Activated CD4-positive, alpha-beta T cell treated with anti-CD3 and anti-CD28 coated beads, Interleukin-2, amount 10 ng/mL, durations not matched to agents 24 days and 14 days (primary cell): ENCODE results near the gene MORN4. TPM values are rescaled to one million over a fixed set of nuclear protein-coding genes. Genes with fewer than 3 reads are reported as not detected.
"Not testable (repeated sequence)": the region's sequence is repeated elsewhere in the genome, so short reads cannot be mapped to it uniquely, and the experiment has no call there.

Source experiments
- DNase-seq: peaks from one replicate; pipeline ENCODE4 v3.0.0; 2022
- H3K27ac Mint-ChIP-seq: one replicate; pipeline ENCODE4 v1.8.0; 2022; ENCODE audit warnings: mild to moderate bottlenecking, mixed read lengths
- H3K27me3 Mint-ChIP-seq: one replicate; pipeline ENCODE4 v1.8.0; 2022; ENCODE audit warnings: mixed read lengths
- H3K36me3 Mint-ChIP-seq: one replicate; pipeline ENCODE4 v1.8.0; 2022; ENCODE audit warnings: low read depth, mild to moderate bottlenecking, mixed read lengths
- H3K4me1 Mint-ChIP-seq: one replicate; pipeline ENCODE4 v1.8.0; 2021; ENCODE audit warnings: mixed read lengths
- H3K4me3 Mint-ChIP-seq: one replicate; pipeline ENCODE4 v1.8.0; 2022; ENCODE audit warnings: mild to moderate bottlenecking, moderate library complexity, mixed read lengths
- H3K9me3 Mint-ChIP-seq: one replicate; pipeline ENCODE4 v1.8.0; 2021; ENCODE audit warnings: mixed read lengths
- intact Hi-C: fragments of 100-400 bp; cut with micrococcal nuclease; formaldehyde crosslinking; loops from one replicate; pipeline ENCODE4 v1.15.1; 2023
- total RNA-seq: library from RNA; stranded (reverse); gene quantifications from 2 replicates; pipeline ENCODE4 v1.2.3, GENCODE V29; 2022

MORN4 gene
- total RNA-seq, 1 donor from 2014 or later, result 2.4 TPM

DNA sequence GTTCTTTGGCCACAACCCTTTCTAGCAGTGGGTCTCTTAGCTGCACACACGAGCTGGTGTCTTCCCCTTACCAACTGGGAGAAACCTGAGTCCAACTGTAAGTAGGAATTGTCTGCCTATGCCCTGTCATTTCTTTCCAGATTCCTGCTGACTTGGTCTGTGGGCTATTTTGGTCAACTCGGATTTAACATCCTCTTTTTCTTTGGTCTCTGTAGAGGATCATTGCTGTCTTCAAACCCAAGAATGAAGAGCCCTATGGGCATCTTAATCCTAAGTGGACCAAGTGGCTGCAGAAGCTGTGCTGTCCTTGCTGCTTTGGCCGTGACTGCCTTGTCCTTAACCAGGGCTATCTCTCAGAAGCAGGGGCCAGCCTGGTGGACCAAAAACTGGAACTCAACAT is 17.4 kb upstream of the MORN4 start:
- intact Hi-C loops, result no loop called here
- H3K4me1 Mint-ChIP-seq, result peaks cover 18% of the 10 kb centered on the region
- peaks cover 27% of the 10 kb centered on the region for H3K36me3 Mint-ChIP-seq
- H3K9me3 Mint-ChIP-seq, result no peaks in the 10 kb centered on the region
- H3K27ac Mint-ChIP-seq, result no peak overlapping the region
- no peak overlapping the region for H3K4me3 Mint-ChIP-seq
- no peak for DNase-seq
- no peaks in the 10 kb centered on the region for H3K27me3 Mint-ChIP-seq

DNA sequence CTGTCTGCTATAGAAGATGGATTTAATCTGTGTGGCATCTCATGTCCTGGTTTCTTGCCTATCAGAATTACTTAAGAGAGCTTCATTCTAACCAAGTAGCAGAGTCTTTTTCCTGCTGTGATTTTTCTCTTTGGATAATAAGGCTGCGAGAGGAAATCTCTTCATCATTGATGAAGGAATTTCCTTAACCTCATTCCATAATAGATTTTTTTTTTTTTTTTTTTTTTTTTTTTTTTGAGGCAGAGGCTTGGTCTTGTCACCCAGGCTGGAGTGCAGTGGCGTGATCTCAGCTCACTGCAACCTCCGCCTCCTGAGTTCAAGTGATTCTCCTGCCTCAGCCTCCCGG is 16.1 kb upstream of the MORN4 start:
- H3K4me1 Mint-ChIP-seq, result peaks cover 19% of the 10 kb centered on the region
- H3K9me3 Mint-ChIP-seq, H3K27me3 Mint-ChIP-seq, DNase-seq: not testable (repeated sequence)
- H3K27ac Mint-ChIP-seq, result peak overlapping the region; percentile 64
- H3K4me3 Mint-ChIP-seq, result peak overlapping the region; percentile 35
- peaks cover 35% of the 10 kb centered on the region for H3K36me3 Mint-ChIP-seq
- intact Hi-C loops, result loop anchor here (1.0 to 10.0 kb wide), 2 partner anchors 9 to 1065 kb away; partner anchors contain the start of genes PI4K2A and TM9SF3

DNA sequence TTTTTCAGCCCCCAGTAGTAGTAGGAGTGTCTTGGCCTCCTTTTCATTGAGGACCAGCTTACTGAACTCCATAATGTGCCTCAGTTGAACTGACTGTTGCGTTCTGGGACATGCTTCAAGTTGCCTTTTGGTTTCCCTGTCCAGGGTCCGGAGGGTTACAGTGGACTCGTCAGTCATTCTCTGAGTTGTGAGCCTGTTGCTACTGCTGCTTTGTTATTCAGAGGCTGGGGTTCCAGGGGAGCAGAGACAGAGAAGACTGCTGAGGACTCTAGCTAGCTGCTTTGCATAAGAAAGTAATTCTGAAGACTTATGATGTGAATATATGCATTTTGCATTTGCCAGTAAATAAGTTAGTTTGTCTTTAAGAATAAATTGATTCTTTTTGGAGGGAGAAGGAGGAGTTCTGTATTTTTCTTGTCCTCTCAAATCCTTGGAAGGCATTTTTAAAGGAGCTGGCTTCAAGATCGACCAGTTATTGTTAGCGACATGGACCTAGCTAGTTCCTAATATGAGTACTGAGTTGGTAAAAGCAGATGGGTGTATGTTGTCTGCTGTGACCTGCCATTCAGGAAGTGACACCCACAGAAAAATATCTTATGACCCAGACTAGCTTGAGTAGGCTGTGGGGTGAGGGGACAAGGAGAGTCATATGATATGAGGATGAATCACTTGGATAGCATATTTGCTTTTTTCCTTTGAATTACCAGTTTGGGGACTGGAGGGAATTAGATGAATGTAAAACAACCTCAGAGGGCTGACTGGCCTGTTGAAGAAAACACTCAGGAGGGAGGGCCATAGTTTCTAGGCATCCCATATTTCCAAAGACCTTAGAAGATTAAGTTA is 15.5 kb upstream of the MORN4 start:
- DNase-seq, result peak; percentile 74
- no peaks in the 10 kb centered on the region for H3K27me3 Mint-ChIP-seq
- peak overlapping the region; percentile 35 for H3K4me3 Mint-ChIP-seq
- H3K27ac Mint-ChIP-seq, result peak overlapping the region; percentile 64
- peaks cover 33% of the 10 kb centered on the region for H3K36me3 Mint-ChIP-seq
- H3K4me1 Mint-ChIP-seq, result peaks cover 19% of the 10 kb centered on the region
- H3K9me3 Mint-ChIP-seq, result no peaks in the 10 kb centered on the region
- intact Hi-C loops, result loop anchor here (1.0 to 10.0 kb wide), 2 partner anchors 8 to 1064 kb away; partner anchors contain the start of genes PI4K2A and TM9SF3

DNA sequence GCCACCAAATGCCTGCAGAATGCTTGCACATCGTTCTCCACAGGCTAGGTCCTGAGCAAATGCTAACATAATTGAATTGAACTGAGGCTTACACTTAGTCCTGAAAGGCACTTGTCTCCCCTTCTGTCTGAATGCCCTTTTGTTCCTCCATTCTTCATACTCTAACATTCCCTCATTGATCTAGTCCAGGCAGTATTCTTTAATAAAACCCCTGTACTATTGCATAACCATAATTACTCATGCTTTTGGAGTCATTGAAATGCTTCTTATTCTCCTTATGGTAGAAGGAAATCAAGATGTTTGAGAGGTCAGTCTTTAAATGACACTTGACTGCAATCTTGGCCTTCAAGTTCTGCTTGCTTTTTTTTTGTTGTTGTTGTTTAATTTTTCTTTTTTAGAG is 14.3 kb upstream of the MORN4 start:
- peak overlapping the region; percentile 46 for H3K27ac Mint-ChIP-seq
- H3K9me3 Mint-ChIP-seq, result no peaks in the 10 kb centered on the region
- H3K36me3 Mint-ChIP-seq, result peaks cover 28% of the 10 kb centered on the region
- no peaks in the 10 kb centered on the region for H3K27me3 Mint-ChIP-seq
- no peak overlapping the region for H3K4me3 Mint-ChIP-seq
- DNase-seq, result no peak
- intact Hi-C loops, result loop anchor here (10.0 kb wide), 1 partner anchor 1063 kb away; the partner anchor contains the start of gene TM9SF3
- H3K4me1 Mint-ChIP-seq, result peaks cover 27% of the 10 kb centered on the region

DNA sequence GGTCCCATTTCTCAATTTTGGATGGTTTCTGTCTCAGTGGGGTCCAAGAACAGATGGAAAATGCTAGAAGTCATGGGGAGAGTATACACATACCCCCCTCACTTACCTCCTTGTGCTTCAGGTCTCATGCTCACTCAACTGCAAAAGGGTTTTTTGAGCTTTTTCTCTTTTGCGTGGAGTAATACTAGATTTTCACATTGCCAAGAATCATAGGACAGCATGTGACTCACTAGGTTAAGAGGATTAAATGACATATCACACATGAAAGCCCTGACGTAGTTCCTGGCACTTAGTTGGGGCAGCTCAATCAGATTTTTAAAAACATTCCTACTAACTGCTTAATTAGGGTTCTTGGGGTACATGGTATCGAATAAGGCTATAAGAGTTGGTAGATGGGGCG is 11.6 kb upstream of the MORN4 start:
- no peaks in the 10 kb centered on the region for H3K27me3 Mint-ChIP-seq
- peaks cover 41% of the 10 kb centered on the region for H3K4me1 Mint-ChIP-seq
- no peaks in the 10 kb centered on the region for H3K9me3 Mint-ChIP-seq
- intact Hi-C loops, result loop anchor here (5.0 to 10.0 kb wide), 2 partner anchors 218 to 1060 kb away; partner anchors contain the start of genes PGAM1 and TM9SF3
- H3K4me3 Mint-ChIP-seq, result no peak overlapping the region
- H3K36me3 Mint-ChIP-seq, result peaks cover 30% of the 10 kb centered on the region
- DNase-seq, result no peak
- H3K27ac Mint-ChIP-seq, result no peak overlapping the region

DNA sequence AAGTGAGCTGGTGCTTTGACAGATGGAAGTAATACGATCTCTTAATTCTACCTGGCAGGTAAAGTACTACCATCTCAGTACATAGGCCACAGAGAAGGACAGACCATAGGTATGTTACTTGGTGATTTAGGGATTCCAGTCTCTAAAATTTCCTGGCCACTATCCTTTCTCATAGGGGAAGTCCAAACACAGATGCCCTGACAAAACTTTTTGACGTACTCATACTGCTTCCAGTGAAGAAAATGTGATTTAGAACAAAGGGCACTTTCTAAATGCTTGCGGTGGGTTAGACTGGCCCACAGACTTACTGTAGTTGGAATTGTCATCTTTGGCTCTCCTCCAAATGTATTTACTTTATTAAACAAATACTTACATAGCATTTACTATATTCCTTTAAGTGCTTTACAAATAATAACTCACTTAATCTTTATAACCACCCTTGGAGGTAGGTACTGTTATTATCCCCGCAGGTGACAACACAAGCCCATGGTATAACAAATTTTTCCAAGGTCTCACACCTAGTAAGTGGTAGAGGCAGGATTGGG is 10.2 kb upstream of the MORN4 start:
- DNase-seq, result no peak
- intact Hi-C loops, result loop anchor here (5.0 to 10.0 kb wide), 2 partner anchors 216 to 1059 kb away; partner anchors contain the start of genes PGAM1 and TM9SF3
- peaks cover 25% of the 10 kb centered on the region for H3K36me3 Mint-ChIP-seq
- H3K27me3 Mint-ChIP-seq, result peaks cover 3% of the 10 kb centered on the region
- peaks cover 34% of the 10 kb centered on the region for H3K4me1 Mint-ChIP-seq
- peak overlapping the region; percentile 41 for H3K4me3 Mint-ChIP-seq
- no peaks in the 10 kb centered on the region for H3K9me3 Mint-ChIP-seq
- no peak overlapping the region for H3K27ac Mint-ChIP-seq

DNA sequence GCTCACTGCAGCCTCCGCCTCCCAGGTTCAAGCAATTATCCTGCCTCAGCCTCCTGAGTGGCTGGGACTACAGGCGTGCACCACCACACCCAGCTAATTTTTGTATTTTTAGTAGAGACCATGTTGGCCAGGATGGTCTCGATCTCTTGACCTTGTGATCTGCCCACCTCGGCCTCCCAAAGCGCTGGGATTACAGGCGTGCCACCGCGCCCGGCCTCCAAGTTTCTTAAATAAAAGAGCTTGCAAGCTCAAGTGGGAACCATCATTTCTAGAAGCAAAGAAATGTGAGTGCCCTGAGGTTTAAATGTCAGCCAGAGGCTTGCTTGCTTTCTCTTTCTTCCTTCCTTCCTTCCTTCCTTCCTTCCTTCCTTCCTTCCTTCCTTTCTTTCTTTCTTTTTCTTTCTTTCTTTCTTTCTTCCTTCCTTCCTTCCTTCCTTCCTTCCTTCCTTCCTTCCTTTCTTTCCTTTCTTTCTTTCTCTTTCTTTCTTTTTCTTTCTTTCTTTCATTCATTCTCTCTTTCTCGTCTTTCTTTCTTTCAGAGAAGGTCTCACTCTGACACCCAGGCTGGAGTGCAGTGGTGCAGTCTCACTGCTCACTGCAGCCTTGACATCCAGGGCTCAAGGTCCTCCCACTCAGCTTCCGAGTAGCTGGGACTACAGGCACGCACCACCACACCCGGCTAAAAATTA is 9.3 kb upstream of the MORN4 start:
- H3K4me1 Mint-ChIP-seq, result peaks cover 29% of the 10 kb centered on the region
- intact Hi-C loops, result loop anchor here (5.0 to 10.0 kb wide), 2 partner anchors 215 to 1058 kb away; partner anchors contain the start of genes PGAM1 and TM9SF3
- H3K27me3 Mint-ChIP-seq, DNase-seq, H3K9me3 Mint-ChIP-seq, H3K27ac Mint-ChIP-seq: not testable (repeated sequence)
- H3K4me3 Mint-ChIP-seq, result peak overlapping the region; percentile 95
- H3K36me3 Mint-ChIP-seq, result peaks cover 25% of the 10 kb centered on the region

DNA sequence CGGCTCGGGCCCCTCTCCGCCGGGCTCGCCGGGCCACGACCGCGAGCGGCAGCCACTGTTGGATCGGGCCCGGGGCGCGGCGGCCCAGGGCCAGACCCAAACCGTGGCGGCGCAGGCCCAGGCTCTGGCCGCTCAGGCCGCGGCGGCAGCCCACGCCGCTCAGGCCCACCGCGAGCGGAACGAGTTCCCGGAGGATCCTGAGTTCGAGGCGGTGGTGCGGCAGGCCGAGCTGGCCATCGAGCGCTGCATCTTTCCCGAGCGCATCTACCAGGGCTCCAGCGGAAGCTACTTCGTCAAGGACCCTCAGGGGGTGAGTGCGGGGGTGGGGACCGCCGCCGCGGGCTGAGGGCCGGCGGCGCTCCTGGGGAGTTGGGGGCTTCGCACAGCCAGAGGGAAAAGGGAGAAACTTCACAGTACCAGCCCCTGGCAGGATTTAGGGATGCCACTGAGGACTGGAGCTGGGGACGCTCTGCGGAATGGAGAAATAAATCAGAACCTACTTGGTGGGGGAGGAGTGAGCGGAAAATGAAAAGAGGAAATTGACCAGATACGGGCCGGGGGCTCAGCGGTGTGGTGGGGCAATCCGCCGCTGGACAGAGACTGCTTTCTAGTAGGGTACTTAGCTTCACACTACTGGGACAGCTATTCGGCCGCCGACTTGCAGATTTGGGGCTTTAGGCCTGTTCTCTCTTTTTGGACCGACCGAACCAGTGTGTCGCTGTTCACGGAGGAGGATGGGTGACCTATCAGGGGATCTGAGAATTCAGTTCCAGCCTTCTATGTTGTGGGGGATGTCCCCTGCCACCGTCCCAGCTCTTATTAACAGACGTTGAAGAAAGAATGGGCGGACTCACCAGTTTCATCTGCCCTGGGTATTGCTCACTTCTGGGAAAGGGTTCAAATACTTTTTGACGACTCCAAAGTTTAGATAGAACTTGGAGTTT is 7.8 kb upstream of the MORN4 start:
- H3K9me3 Mint-ChIP-seq, result no peaks in the 10 kb centered on the region
- intact Hi-C loops, result loop anchor here (1.0 to 10.0 kb wide), 6 partner anchors 8 to 1056 kb away; partner anchors contain the start of genes AVPI1, MMS19, PGAM1 and TM9SF3
- peak overlapping the region; percentile 95 for H3K4me3 Mint-ChIP-seq
- peaks cover 3% of the 10 kb centered on the region for H3K27me3 Mint-ChIP-seq
- peaks cover 22% of the 10 kb centered on the region for H3K36me3 Mint-ChIP-seq
- H3K27ac Mint-ChIP-seq, result peak overlapping the region; percentile 83
- H3K4me1 Mint-ChIP-seq, result peaks cover 26% of the 10 kb centered on the region
- peak; percentile 70 for DNase-seq

DNA sequence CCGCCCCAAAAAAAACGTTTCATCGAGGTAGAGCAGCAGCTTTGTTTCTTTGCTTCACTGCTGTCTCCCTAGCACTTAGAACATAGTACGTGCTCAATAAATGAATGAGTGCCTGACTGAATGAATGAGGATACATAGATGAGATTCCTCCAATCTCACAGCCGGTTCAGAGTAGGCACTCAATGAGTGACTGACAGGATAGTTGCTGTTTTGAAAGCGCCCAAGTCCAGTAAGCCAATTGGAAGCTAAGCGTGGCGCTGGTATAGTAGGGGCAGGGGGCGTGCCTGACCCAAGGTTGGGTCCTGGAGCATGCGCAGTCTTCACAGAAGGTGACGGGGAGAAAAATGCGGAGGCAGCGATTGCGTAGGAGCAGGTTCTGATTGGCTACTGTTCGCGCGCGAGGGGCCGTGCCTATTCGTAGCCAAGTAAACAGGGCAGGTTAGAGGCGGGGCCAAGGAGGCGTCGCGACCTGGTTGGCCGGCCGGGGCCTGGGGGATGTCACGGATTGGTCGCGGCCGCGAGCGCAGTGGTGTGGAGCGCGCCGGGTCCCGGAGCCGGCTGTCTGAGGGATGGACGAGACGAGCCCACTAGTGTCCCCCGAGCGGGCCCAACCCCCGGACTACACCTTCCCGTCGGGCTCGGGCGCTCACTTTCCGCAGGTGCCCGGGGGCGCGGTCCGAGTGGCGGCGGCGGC is 7.0 kb upstream of the MORN4 start, which contains the start of gene PI4K2A:
PI4K2A (plus strand) TSS at position 498 of the 694 bp plus-strand sequence; CDS start at position 570, 72 bp downstream.
- peaks cover 23% of the 10 kb centered on the region for H3K4me1 Mint-ChIP-seq
- peak within 1 kb of the TSS; percentile 95 for H3K4me3 Mint-ChIP-seq

DNA sequence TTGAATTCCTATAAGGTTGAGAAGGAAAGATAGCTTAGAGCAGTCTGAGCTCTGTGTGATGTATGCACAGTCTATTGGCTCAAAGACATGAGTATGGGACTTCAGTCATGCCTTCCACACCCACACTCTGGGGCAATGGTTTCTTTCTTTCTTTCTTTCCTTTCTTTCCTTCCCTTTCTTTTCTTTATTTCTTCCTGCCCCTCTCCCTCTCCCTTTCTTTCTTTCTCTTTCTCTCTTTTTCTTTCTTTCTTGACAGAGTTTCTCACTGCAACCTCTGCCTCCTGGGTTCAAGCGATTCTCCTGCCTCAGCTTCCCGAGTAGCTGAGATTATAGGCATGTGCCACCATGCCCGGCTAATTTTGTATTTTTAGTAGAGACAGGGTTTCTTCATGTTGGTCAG is 5.8 kb upstream of the MORN4 start:
- H3K27ac Mint-ChIP-seq, H3K4me3 Mint-ChIP-seq, H3K9me3 Mint-ChIP-seq, intact Hi-C loops, H3K27me3 Mint-ChIP-seq, DNase-seq: not testable (repeated sequence)
- Mint-ChIP-seq H3K36me3 (peaks cover 11% of the 10 kb centered on the region), H3K4me1 (peaks cover 23% of the 10 kb centered on the region)

More for the DNA sequence above, 7.0 kb upstream of the MORN4 start, which contains the start of gene PI4K2A:
- Mint-ChIP-seq H3K9me3 (no peaks in the 10 kb centered on the region), H3K27ac (peak within 1 kb of the TSS; percentile 90), H3K36me3 (peaks cover 18% of the 10 kb centered on the region), H3K27me3 (peaks cover 3% of the 10 kb centered on the region)
- peak; percentile 100 for DNase-seq
- intact Hi-C loops, result loop anchor here (1.0 to 10.0 kb wide), 6 partner anchors 9 to 1056 kb away; partner anchors contain the start of genes AVPI1, MMS19, PGAM1 and TM9SF3

DNA sequence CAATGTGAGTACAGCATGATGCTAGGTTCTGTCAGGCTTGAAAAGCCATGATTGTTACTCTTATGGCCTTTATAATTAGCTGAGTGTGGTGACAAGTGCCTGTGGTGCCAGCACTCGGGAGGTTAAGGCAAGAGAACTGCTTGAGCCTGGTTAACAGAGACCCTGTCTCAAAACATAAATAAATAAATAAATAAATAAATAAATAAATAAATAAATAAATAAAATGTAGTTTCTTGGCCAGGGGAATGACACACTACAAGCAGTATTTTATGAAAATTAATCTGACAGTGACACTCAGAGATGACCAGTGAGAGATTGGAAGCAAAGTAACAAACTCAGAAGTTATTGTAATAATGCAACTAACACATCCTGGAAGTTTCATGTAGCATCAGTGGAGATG is 2.3 kb upstream of the MORN4 start:
- Mint-ChIP-seq H3K27me3 (peaks cover 5% of the 10 kb centered on the region), H3K27ac (no peak overlapping the region), H3K36me3 (peaks cover 4% of the 10 kb centered on the region), H3K4me1 (peaks cover 20% of the 10 kb centered on the region), H3K4me3 (no peak overlapping the region), H3K9me3 (no peaks in the 10 kb centered on the region)
- intact Hi-C loops, result no loop called here
- no peak for DNase-seq

DNA sequence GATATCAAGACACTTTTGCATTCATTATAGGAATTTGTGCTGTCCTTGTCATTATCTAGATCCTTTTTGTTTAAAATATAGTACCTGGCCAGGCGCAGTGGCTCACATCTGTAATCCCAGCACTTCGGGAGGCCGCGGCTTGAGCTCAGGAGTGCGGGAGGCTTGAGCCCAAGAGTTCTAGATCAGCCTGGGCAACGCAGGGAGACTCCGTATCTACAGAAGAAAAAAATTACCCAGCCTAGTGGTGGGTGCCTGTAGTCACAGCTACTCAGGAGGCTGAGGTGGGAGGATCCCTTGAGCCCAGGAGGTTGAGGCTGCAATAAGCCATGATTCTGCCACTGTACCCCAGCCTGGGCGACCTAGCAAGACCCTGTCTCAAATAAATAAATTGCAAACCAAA is 621 bp upstream of the MORN4 start:
- Mint-ChIP-seq H3K4me1 (peaks cover 18% of the 10 kb centered on the region), H3K4me3 (peak overlapping the region; percentile 97), H3K9me3 (no peaks in the 10 kb centered on the region), H3K36me3 (peaks cover 2% of the 10 kb centered on the region), H3K27ac (peak overlapping the region; percentile 87), H3K27me3 (peaks cover 5% of the 10 kb centered on the region)
- peak; percentile 66 for DNase-seq
- intact Hi-C loops, result no loop called here
